ENCODE measurements around the gene FCHSD1.

DNA sequence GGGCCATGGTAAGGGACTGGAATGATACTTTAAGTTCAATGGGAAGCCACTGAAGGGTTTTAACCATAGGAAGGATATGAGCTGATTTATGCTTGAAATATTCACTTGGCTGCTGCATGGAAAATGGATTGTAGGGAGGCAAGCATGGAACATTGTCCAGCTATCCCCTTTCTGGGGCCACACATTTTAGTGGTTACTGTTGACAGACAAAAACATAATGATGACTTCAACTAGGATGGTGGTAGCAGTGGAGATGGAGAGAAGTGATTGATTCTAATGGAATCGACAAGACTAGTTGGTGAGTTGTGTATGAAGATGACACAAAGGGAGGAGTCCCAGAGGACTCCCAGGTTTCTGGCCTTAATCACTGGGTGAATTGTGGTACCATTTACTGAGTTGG lies 6.2 kb upstream of the FCHSD1 start:
- TF ChIP-seq, protein P1, sequence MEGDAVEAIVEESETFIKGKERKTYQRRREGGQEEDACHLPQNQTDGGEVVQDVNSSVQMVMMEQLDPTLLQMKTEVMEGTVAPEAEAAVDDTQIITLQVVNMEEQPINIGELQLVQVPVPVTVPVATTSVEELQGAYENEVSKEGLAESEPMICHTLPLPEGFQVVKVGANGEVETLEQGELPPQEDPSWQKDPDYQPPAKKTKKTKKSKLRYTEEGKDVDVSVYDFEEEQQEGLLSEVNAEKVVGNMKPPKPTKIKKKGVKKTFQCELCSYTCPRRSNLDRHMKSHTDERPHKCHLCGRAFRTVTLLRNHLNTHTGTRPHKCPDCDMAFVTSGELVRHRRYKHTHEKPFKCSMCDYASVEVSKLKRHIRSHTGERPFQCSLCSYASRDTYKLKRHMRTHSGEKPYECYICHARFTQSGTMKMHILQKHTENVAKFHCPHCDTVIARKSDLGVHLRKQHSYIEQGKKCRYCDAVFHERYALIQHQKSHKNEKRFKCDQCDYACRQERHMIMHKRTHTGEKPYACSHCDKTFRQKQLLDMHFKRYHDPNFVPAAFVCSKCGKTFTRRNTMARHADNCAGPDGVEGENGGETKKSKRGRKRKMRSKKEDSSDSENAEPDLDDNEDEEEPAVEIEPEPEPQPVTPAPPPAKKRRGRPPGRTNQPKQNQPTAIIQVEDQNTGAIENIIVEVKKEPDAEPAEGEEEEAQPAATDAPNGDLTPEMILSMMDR (conservative IDR thresholded peaks at IDR 0.05; ENCODE audit: low read length): no peak
- no peak for TF ChIP-seq EZH2phosphoT487 (IDR thresholded peaks at IDR 0.05; ENCODE audit: borderline replicate concordance)

All from Loucy (cell line).